ENCODE measurements around the gene ADGRA1. TPM values are rescaled to one million over a fixed set of nuclear protein-coding genes. Genes with fewer than 3 reads are reported as not detected.
"Not testable (repeated sequence)": the region's sequence is repeated elsewhere in the genome, so short reads cannot be mapped to it uniquely, and the experiment has no call there.

Gene ADGRA1
- total RNA-seq, 1 donor from 2014 or later, result not detected

- DNase-seq (ENCODE audit: low read depth in 2 of 2), result no peak
These were observed 55.4 kb downstream of the ADGRA1 start for GRCh38 chr10:133143200-133143533.

- DNase-seq (ENCODE audit: low read depth in 2 of 2), result no peak
These were observed 55.8 kb downstream of the ADGRA1 start for GRCh38 chr10:133143546-133143945.

- no peak for DNase-seq (ENCODE audit: low read depth in 2 of 2)
These were observed 57.0 kb downstream of the ADGRA1 start for GRCh38 chr10:133144771-133145170.

GRCh38 chr10:133150226-133150625 lies 62.5 kb downstream of the ADGRA1 start:
- no peak for DNase-seq (ENCODE audit: low read depth in 2 of 2)

- no peak for DNase-seq (ENCODE audit: low read depth in 2 of 2)
These were observed 62.9 kb downstream of the ADGRA1 start for GRCh38 chr10:133150656-133151055.

- not testable (repeated sequence) for DNase-seq (ENCODE audit: low read depth in 2 of 2)
These were observed 63.3 kb downstream of the ADGRA1 start for GRCh38 chr10:133151071-133151470.

GRCh38 chr10:133151543-133151972 lies 63.8 kb downstream of the ADGRA1 start:
- no peak for DNase-seq (ENCODE audit: low read depth in 2 of 2)

GRCh38 chr10:133154411-133154810 lies 66.7 kb downstream of the ADGRA1 start:
- DNase-seq (ENCODE audit: low read depth in 2 of 2), result no peak

GRCh38 chr10:133154996-133155778 lies 67.5 kb downstream of the ADGRA1 start:
- no peak for DNase-seq (ENCODE audit: low read depth in 2 of 2)

- DNase-seq (ENCODE audit: low read depth in 2 of 2), result no peak
These were observed 69.2 kb downstream of the ADGRA1 start for GRCh38 chr10:133156674-133157579.

GRCh38 chr10:133157662-133158436 lies 70.1 kb downstream of the ADGRA1 start:
- DNase-seq (ENCODE audit: low read depth in 2 of 2), result no peak

- no peak for DNase-seq (ENCODE audit: low read depth in 2 of 2)
These were observed 70.7 kb downstream of the ADGRA1 start for GRCh38 chr10:133158437-133158755.

GRCh38 chr10:133158756-133159610 lies 71.3 kb downstream of the ADGRA1 start:
- DNase-seq (ENCODE audit: low read depth in 2 of 2), result no peak

- no peak for DNase-seq (ENCODE audit: low read depth in 2 of 2)
These were observed 71.9 kb downstream of the ADGRA1 start for GRCh38 chr10:133159611-133159949.

GRCh38 chr10:133159950-133160825 lies 72.5 kb downstream of the ADGRA1 start, which contains the start of gene KNDC1:
Gene KNDC1, plus strand, starts transcription at chr10:133160219. Its CDS starts 249 bp downstream, at chr10:133160468.
- DNase-seq (ENCODE audit: low read depth in 2 of 2), result no peak

- no peak for DNase-seq (ENCODE audit: low read depth in 2 of 2)
These were observed 73.2 kb downstream of the ADGRA1 start for GRCh38 chr10:133160826-133161471.

GRCh38 chr10:133161486-133162109 lies 73.9 kb downstream of the ADGRA1 start:
- DNase-seq (ENCODE audit: low read depth in 2 of 2), result no peak

- no peak for DNase-seq (ENCODE audit: low read depth in 2 of 2)
These were observed 74.6 kb downstream of the ADGRA1 start for GRCh38 chr10:133162178-133162909.
